Astrocyte (in vitro differentiated cells and primary cell): ENCODE measurements around the gene COQ8A. TPM values are rescaled to one million over a fixed set of nuclear protein-coding genes. Genes with fewer than 3 reads are reported as not detected.

Source experiments
- DNase-seq: peaks from one replicate; pipeline ENCODE4 v3.0.0-alpha.2; 2010; ENCODE audit warnings: low read depth
- FAIRE-seq: peaks from 2 replicates; lab custom pipeline; 2011; peaks lifted over from hg19 to GRCh38; lab: Jason Lieb, UNC
- H2AFZ ChIP-seq: 2 replicates; pipeline ENCODE4 v1.6.0; 2012; ENCODE audit warnings: low read depth, low read length, inconsistent platforms
- H3K27ac ChIP-seq: 2 replicates; pipeline ENCODE4 v1.5.1; 2011; ENCODE audit warnings: low read depth, low read length, inconsistent platforms
- H3K27me3 ChIP-seq: 2 replicates; pipeline ENCODE4 v1.6.0; 2011; ENCODE audit warnings: low read length, inconsistent platforms; ENCODE audit not compliant: insufficient read depth
- H3K36me3 ChIP-seq: 2 replicates; pipeline ENCODE4 v1.5.1; 2011; ENCODE audit warnings: low read length, inconsistent platforms; ENCODE audit not compliant: insufficient read depth
- H3K4me1 ChIP-seq: 2 replicates; pipeline ENCODE4 v1.5.1; 2011; ENCODE audit warnings: low read length, inconsistent platforms; ENCODE audit not compliant: insufficient read depth
- H3K4me2 ChIP-seq: 2 replicates; pipeline ENCODE4 v1.6.0; 2012; ENCODE audit warnings: low read length, inconsistent platforms
- H3K4me3 ChIP-seq: 2 replicates; pipeline ENCODE4 v1.5.1; 2011; ENCODE audit warnings: low read depth, mild to moderate bottlenecking, low read length, inconsistent platforms; ENCODE audit not compliant: insufficient read depth
- H3K79me2 ChIP-seq: 2 replicates; pipeline ENCODE4 v1.6.0; 2012; ENCODE audit warnings: mild to moderate bottlenecking, low read length, inconsistent platforms; ENCODE audit not compliant: insufficient read depth
- H3K9ac ChIP-seq: 2 replicates; pipeline ENCODE4 v1.6.0; 2012; ENCODE audit warnings: mild to moderate bottlenecking, low read length, inconsistent platforms
- H3K9me3 ChIP-seq: 2 replicates; pipeline ENCODE4 v1.5.1; 2012; ENCODE audit warnings: low read depth, mild to moderate bottlenecking, low read length, inconsistent platforms; ENCODE audit not compliant: insufficient read depth
- H4K20me1 ChIP-seq: 2 replicates; pipeline ENCODE4 v1.6.0; 2012; ENCODE audit warnings: low read length, inconsistent platforms; ENCODE audit not compliant: insufficient read depth
- H3K27ac Mint-ChIP-seq: one replicate; pipeline ENCODE4 v1.8.0; 2021; ENCODE audit warnings: mild to moderate bottlenecking, mixed read lengths; ENCODE audit not compliant: unreplicated experiment
- H3K27me3 Mint-ChIP-seq: one replicate; pipeline ENCODE4 v1.8.0; 2021; ENCODE audit warnings: low read depth, mixed read lengths; ENCODE audit not compliant: unreplicated experiment
- H3K36me3 Mint-ChIP-seq: one replicate; pipeline ENCODE4 v1.8.0; 2021; ENCODE audit warnings: low read depth, mixed read lengths; ENCODE audit not compliant: unreplicated experiment
- H3K4me1 Mint-ChIP-seq: one replicate; pipeline ENCODE4 v1.8.0; 2021; ENCODE audit warnings: low read depth, mixed read lengths; ENCODE audit not compliant: unreplicated experiment
- H3K4me3 Mint-ChIP-seq: one replicate; pipeline ENCODE4 v1.8.0; 2021; ENCODE audit warnings: mild to moderate bottlenecking, moderate library complexity, mixed read lengths; ENCODE audit not compliant: unreplicated experiment
- H3K9me3 Mint-ChIP-seq: one replicate; pipeline ENCODE4 v1.8.0; 2021; ENCODE audit warnings: mild to moderate bottlenecking, mixed read lengths; ENCODE audit not compliant: unreplicated experiment
- EZH2 ChIP-seq: IDR thresholded peaks from 2 replicates; pipeline ENCODE4 v1.6.1; 2012; ENCODE audit warnings: mild to moderate bottlenecking, low read length, inconsistent platforms; ENCODE audit not compliant: insufficient read depth
- total RNA-seq: library from RNA; stranded (reverse); gene quantifications from 2 replicates; pipeline ENCODE4 v1.2.1, GENCODE V29; 2021
- TF ChIP-seq, protein P1 (sequence below): IDR thresholded peaks from 2 replicates; pipeline ENCODE4 v1.5.1; 2011; ENCODE audit warnings: low read depth, mild to moderate bottlenecking, inconsistent platforms, low read length, moderate library complexity; ENCODE audit not compliant: insufficient read depth

Gene COQ8A
- total RNA-seq, 1 donor from 2014 or later, result 8.2 TPM

DNA sequence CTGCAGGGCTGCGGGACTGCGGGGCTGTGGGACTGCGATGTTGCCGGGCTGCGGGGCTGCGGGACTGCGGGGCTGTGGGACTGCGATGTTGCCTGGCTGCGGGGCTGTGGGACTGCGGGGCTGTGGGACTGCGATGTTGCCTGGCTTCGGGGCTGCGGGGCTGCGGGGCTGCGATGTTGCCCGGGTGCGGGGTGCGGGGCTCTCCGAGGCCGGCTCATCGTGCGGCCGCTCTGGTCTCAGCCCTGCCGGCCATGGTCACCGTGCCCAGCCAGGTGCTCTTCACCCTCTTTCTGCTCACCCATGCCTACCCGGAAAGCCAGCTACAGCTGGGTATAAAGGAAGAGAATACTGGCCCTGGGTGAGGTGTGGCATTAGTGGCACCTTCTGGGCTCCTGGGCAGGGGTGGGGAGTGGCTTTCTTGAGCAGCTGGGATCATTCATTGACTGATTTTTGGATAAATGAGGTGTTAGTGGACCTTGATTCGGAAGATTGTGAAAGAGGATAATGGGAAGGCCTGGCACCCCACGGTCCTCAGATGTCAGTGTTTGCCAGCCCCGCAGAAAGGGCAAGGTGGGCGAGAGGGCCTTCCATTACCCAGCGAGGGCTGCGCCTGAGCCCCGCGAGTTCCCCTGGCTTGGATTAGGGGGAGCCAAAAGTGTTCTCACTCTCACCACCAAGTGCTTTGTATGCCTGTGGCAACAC, 36.3 kb downstream of the COQ8A start:
- no peaks in the 10 kb centered on the region for H3K4me1 ChIP-seq
- H3K4me2 ChIP-seq, result no peak overlapping the region
- Mint-ChIP-seq H3K4me1 (peaks cover 9% of the 10 kb centered on the region), H3K9me3 (peaks cover 6% of the 10 kb centered on the region), H3K27me3 (no peaks in the 10 kb centered on the region), H3K27ac (no peak overlapping the region), H3K4me3 (no peak overlapping the region), H3K36me3 (peaks cover 1% of the 10 kb centered on the region)
- no peak overlapping the region for H2AFZ ChIP-seq
- no peaks in the 10 kb centered on the region for H3K36me3 ChIP-seq
- no peak for DNase-seq
- TF ChIP-seq, protein P1, sequence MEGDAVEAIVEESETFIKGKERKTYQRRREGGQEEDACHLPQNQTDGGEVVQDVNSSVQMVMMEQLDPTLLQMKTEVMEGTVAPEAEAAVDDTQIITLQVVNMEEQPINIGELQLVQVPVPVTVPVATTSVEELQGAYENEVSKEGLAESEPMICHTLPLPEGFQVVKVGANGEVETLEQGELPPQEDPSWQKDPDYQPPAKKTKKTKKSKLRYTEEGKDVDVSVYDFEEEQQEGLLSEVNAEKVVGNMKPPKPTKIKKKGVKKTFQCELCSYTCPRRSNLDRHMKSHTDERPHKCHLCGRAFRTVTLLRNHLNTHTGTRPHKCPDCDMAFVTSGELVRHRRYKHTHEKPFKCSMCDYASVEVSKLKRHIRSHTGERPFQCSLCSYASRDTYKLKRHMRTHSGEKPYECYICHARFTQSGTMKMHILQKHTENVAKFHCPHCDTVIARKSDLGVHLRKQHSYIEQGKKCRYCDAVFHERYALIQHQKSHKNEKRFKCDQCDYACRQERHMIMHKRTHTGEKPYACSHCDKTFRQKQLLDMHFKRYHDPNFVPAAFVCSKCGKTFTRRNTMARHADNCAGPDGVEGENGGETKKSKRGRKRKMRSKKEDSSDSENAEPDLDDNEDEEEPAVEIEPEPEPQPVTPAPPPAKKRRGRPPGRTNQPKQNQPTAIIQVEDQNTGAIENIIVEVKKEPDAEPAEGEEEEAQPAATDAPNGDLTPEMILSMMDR, result no peak
- TF ChIP-seq EZH2, result no peak
- H3K9me3 ChIP-seq, result no peaks in the 10 kb centered on the region
- no peaks in the 10 kb centered on the region for H3K27me3 ChIP-seq
- no peaks in the 10 kb centered on the region for H4K20me1 ChIP-seq
- no peaks in the 10 kb centered on the region for H3K79me2 ChIP-seq
- no peak overlapping the region for H3K4me3 ChIP-seq
- no peak for FAIRE-seq
- H3K27ac ChIP-seq, result no peak overlapping the region
- no peak overlapping the region for H3K9ac ChIP-seq

GRCh38 chr1:226976978-226977642, 37.0 kb downstream of the COQ8A start:
- no peak for TF ChIP-seq EZH2
- TF ChIP-seq, protein P1, result no peak
- DNase-seq, result no peak
- H3K79me2 ChIP-seq, result no peaks in the 10 kb centered on the region
- no peaks in the 10 kb centered on the region for H3K27me3 Mint-ChIP-seq
- no peak overlapping the region for H3K4me3 Mint-ChIP-seq
- no peak overlapping the region for H2AFZ ChIP-seq
- no peaks in the 10 kb centered on the region for H4K20me1 ChIP-seq
- no peak overlapping the region for H3K27ac ChIP-seq
- no peaks in the 10 kb centered on the region for H3K36me3 ChIP-seq
- H3K36me3 Mint-ChIP-seq, result peaks cover 1% of the 10 kb centered on the region
- no peak overlapping the region for H3K27ac Mint-ChIP-seq
- no peaks in the 10 kb centered on the region for H3K9me3 ChIP-seq
- H3K9me3 Mint-ChIP-seq, result peaks cover under 1% of the 10 kb centered on the region
- no peak overlapping the region for H3K4me3 ChIP-seq
- no peak for FAIRE-seq
- no peak overlapping the region for H3K9ac ChIP-seq
- no peaks in the 10 kb centered on the region for H3K27me3 ChIP-seq
- H3K4me1 Mint-ChIP-seq, result peaks cover 9% of the 10 kb centered on the region
- no peak overlapping the region for H3K4me2 ChIP-seq
- no peaks in the 10 kb centered on the region for H3K4me1 ChIP-seq
